H9 (cell line): ENCODE results near the gene IL11RA. TPM values are rescaled to one million over a fixed set of nuclear protein-coding genes. Genes with fewer than 3 reads are reported as not detected.

Source experiments
- DNase-seq: peaks from one replicate; pipeline ENCODE4 v3.0.0-alpha.2; 2017
- H2AFZ ChIP-seq: one replicate; pipeline ENCODE4 v1.6.1; 2013; ENCODE audit warnings: mild to moderate bottlenecking, low read length, control low read depth, moderate library complexity
- H2AK5ac ChIP-seq: 2 replicates; pipeline ENCODE4 v1.6.1; 2013; ENCODE audit warnings: low read length, control low read depth, mixed read lengths; ENCODE audit not compliant: insufficient read length
- H2BK120ac ChIP-seq: one replicate; pipeline ENCODE4 v1.6.1; 2013; ENCODE audit warnings: low read depth, mild to moderate bottlenecking, low read length, control low read depth, inconsistent platforms; ENCODE audit not compliant: poor library complexity, severe bottlenecking
- H2BK12ac ChIP-seq: 2 replicates; pipeline ENCODE4 v1.6.1; 2013; ENCODE audit warnings: low read length, control low read depth, mixed read lengths, low read depth; ENCODE audit not compliant: insufficient read length
- H2BK15ac ChIP-seq: 2 replicates; pipeline ENCODE4 v1.6.1; 2013; ENCODE audit warnings: low read depth, low read length, control low read depth
- H2BK20ac ChIP-seq: one replicate; pipeline ENCODE4 v1.6.1; 2013; ENCODE audit warnings: low read depth, mild to moderate bottlenecking, low read length, control low read depth, inconsistent platforms; ENCODE audit not compliant: poor library complexity, severe bottlenecking
- H2BK5ac ChIP-seq: 2 replicates; pipeline ENCODE4 v1.6.1; 2013; ENCODE audit warnings: low read length, control low read depth, mixed read lengths; ENCODE audit not compliant: insufficient read length
- H3K14ac ChIP-seq: 2 replicates; pipeline ENCODE4 v1.6.1; 2013; ENCODE audit warnings: low read length, control low read depth; ENCODE audit not compliant: insufficient read depth
- H3K18ac ChIP-seq: 2 replicates; pipeline ENCODE4 v1.6.1; 2013; ENCODE audit warnings: low read depth, mild to moderate bottlenecking, mixed read lengths, low read length, control low read depth; ENCODE audit not compliant: insufficient read length
- H3K23ac ChIP-seq: 2 replicates; pipeline ENCODE4 v1.6.1; 2013; ENCODE audit warnings: low read length, control low read depth, mixed read lengths, low read depth; ENCODE audit not compliant: insufficient read length
- H3K23me2 ChIP-seq: 2 replicates; pipeline ENCODE4 v1.6.1; 2013; ENCODE audit warnings: low read depth, mild to moderate bottlenecking, mixed read lengths, low read length, control low read depth; ENCODE audit not compliant: insufficient read length, poor library complexity, severe bottlenecking
- H3K27ac ChIP-seq: 2 replicates; pipeline ENCODE4 v1.5.1; 2013; ENCODE audit warnings: low read length, control low read depth, mixed read lengths, low read depth; ENCODE audit not compliant: insufficient read length
- H3K27me3 ChIP-seq: 2 replicates; pipeline ENCODE4 v1.6.1; 2013; ENCODE audit warnings: low read length, control low read depth, inconsistent platforms; ENCODE audit not compliant: insufficient read depth
- H3K4ac ChIP-seq: 2 replicates; pipeline ENCODE4 v1.6.1; 2013; ENCODE audit warnings: low read depth, mild to moderate bottlenecking, control low read depth, inconsistent platforms, low read length, moderate library complexity
- H3K4me1 ChIP-seq: 2 replicates; pipeline ENCODE4 v1.6.1; 2013; ENCODE audit warnings: low read length, control low read depth, inconsistent platforms; ENCODE audit not compliant: insufficient read depth
- H3K4me2 ChIP-seq: 2 replicates; pipeline ENCODE4 v1.6.1; 2013; ENCODE audit warnings: low read length, control low read depth, mixed read lengths; ENCODE audit not compliant: insufficient read length, insufficient read depth
- H3K56ac ChIP-seq: 2 replicates; pipeline ENCODE4 v1.6.1; 2013; ENCODE audit warnings: low read depth, mild to moderate bottlenecking, mixed read lengths, low read length, control low read depth; ENCODE audit not compliant: insufficient read length
- H3K79me1 ChIP-seq: 2 replicates; pipeline ENCODE4 v1.6.1; 2013; ENCODE audit warnings: low read depth, mild to moderate bottlenecking, moderate library complexity, low read length, control low read depth, inconsistent platforms; ENCODE audit not compliant: insufficient read depth, poor library complexity, severe bottlenecking
- H3K79me2 ChIP-seq: 2 replicates; pipeline ENCODE4 v1.6.1; 2013; ENCODE audit warnings: low read length, control low read depth, inconsistent platforms; ENCODE audit not compliant: insufficient read depth
- H3K9ac ChIP-seq: 2 replicates; pipeline ENCODE4 v1.6.1; 2013; ENCODE audit warnings: low read length, control low read depth, mixed read lengths; ENCODE audit not compliant: insufficient read length; ENCODE audit errors: extremely low read depth
- H3K9me3 ChIP-seq: one replicate; pipeline ENCODE4 v1.6.1; 2013; ENCODE audit warnings: low read depth, low read length, inconsistent platforms; ENCODE audit not compliant: control insufficient read depth
- H3T11ph ChIP-seq: one replicate; pipeline ENCODE4 v1.6.1; 2013; ENCODE audit warnings: mild to moderate bottlenecking, low read length, control low read depth, inconsistent platforms
- H4K20me1 ChIP-seq: one replicate; pipeline ENCODE4 v1.6.1; 2013; ENCODE audit not compliant: control insufficient read depth, insufficient read length, insufficient read depth
- H4K5ac ChIP-seq: 2 replicates; pipeline ENCODE4 v1.6.1; 2013; ENCODE audit warnings: low read depth, mild to moderate bottlenecking, mixed read lengths, low read length, control low read depth; ENCODE audit not compliant: insufficient read length
- H4K8ac ChIP-seq: replicated peaks from 2 replicates; pipeline ENCODE4 v1.6.1; 2013; ENCODE audit warnings: low read length, control low read depth, mixed read lengths, low read depth; ENCODE audit not compliant: insufficient read length
- H4K91ac ChIP-seq: 2 replicates; pipeline ENCODE4 v1.6.1; 2013; ENCODE audit warnings: low read depth, mild to moderate bottlenecking, moderate library complexity, mixed read lengths, low read length, control low read depth; ENCODE audit not compliant: insufficient read length
- H3K27ac Mint-ChIP-seq, 3 experiments: 2 replicates in 2 of 3; 3 replicates in 1 of 3; pipeline ENCODE4 v1.8.0; 2020 to 2021; ENCODE audit warnings: mixed read lengths in 3 of 3, mild to moderate bottlenecking in 1 of 3, moderate library complexity in 1 of 3
- H3K27me3 Mint-ChIP-seq: 2 replicates; pipeline ENCODE4 v1.8.0; 2021; ENCODE audit warnings: low read depth, mild to moderate bottlenecking, moderate library complexity, mixed read lengths
- H3K36me3 Mint-ChIP-seq, 3 experiments: 2 replicates in 2 of 3; 3 replicates in 1 of 3; pipeline ENCODE4 v1.8.0; 2020 to 2021; ENCODE audit warnings: low read depth in 3 of 3, mixed read lengths in 3 of 3; ENCODE audit not compliant: insufficient read depth in 1 of 3
- H3K4me1 Mint-ChIP-seq, 2 experiments: 2 replicates each; pipeline ENCODE4 v1.8.0; 2020; ENCODE audit warnings: mixed read lengths in 2 of 2
- H3K4me3 Mint-ChIP-seq, 2 experiments: 2 replicates in 1 of 2; 3 replicates in 1 of 2; pipeline ENCODE4 v1.8.0; 2020 to 2021; ENCODE audit warnings: mild to moderate bottlenecking in 2 of 2, mixed read lengths in 2 of 2, moderate library complexity in 1 of 2
- H3K9me3 Mint-ChIP-seq, 2 experiments: 2 replicates in 1 of 2; 3 replicates in 1 of 2; pipeline ENCODE4 v1.8.0; 2020; ENCODE audit warnings: mild to moderate bottlenecking in 2 of 2, mixed read lengths in 2 of 2, moderate library complexity in 1 of 2
- WGBS: extraction: QIAGEN DNeasy Blood & Tissue Kit; methylation state at CpG from one replicate; pipeline ENCODE4 v1.1.7; 2013; ENCODE audit warnings: missing lambda C conversion rate, low lambda C conversion rate, mixed read lengths; ENCODE audit not compliant: insufficient read length; ENCODE audit errors: extremely low coverage; 5-methylcytosine and 5-hydroxymethylcytosine counted together
- total RNA-seq: library from RNA; stranded (reverse); gene quantifications from 2 replicates; pipeline ENCODE4 v1.2.1, GENCODE V29; 2021
- TF ChIP-seq, protein P1 (sequence below): fragments of 200-600 bp; sonication (generic); conservative IDR thresholded peaks from 3 replicates; pipeline ENCODE4 v1.8.0; 2021; ENCODE audit warnings: antibody characterized with exemption, mild to moderate bottlenecking

The IL11RA gene
- total RNA-seq, 1 experiment from 2014 or later = 8.7 TPM

DNA sequence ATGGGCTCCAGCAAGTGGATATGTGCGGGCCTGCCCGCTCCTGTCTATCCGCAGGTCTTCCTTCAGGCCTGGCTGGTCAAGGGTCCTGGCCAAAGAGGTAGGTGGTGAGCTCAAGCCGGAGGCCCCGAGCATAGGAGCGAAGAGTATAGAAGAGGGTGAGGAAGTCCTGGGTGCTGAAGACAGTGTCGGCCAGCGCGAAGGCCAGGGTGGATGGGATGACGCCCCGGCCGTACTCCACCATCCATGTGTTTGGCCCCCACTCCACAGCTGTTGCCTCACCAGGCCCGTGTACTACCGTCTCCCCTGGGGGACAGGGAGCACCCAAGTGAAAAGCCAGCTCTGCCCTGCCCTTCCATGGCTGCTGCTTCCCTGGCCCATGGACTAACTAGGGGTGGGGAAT lies 16.4 kb upstream of the IL11RA start:
- H2BK20ac ChIP-seq = no peak overlapping the region
- peaks cover 20 to 31% of the 10 kb centered on the region in 2 experiments for H3K4me1 Mint-ChIP-seq
- peaks cover 34% of the 10 kb centered on the region for H3K27me3 Mint-ChIP-seq
- H2BK120ac ChIP-seq = no peak overlapping the region
- no peak overlapping the region for H3K23ac ChIP-seq
- no peak overlapping the region for H3K14ac ChIP-seq
- H3K9me3 Mint-ChIP-seq = no peaks in the 10 kb centered on the region; a peak in 1 of 5 replicates
- no peak overlapping the region for H3K56ac ChIP-seq
- no peak overlapping the region for H4K8ac ChIP-seq
- H2BK5ac ChIP-seq = no peak overlapping the region
- H3K4me1 ChIP-seq = peaks cover 4% of the 10 kb centered on the region; the same call in 1 of the 2 replicates
- no peak for DNase-seq
- no peak overlapping the region for H2BK12ac ChIP-seq
- peaks cover 2 to 15% (median 10%) of the 10 kb centered on the region in 3 experiments; a peak in 6 of 7 replicates for H3K36me3 Mint-ChIP-seq
- H3K27ac Mint-ChIP-seq = peak overlapping the region in 1 of 3 experiments; percentile 43; a peak in 1 of 7 replicates
- H4K91ac ChIP-seq = no peak overlapping the region
- H3K9me3 ChIP-seq = no peaks in the 10 kb centered on the region
- H3K27me3 ChIP-seq = peaks cover 5% of the 10 kb centered on the region
- no peaks in the 10 kb centered on the region for H3K79me1 ChIP-seq
- H3K4me3 Mint-ChIP-seq = peak overlapping the region; percentile 47 to 67; a peak in 4 of 5 replicates
- WGBS = no CpG with 5 or more reads among the region's 14 CpGs
- H3K79me2 ChIP-seq = no peaks in the 10 kb centered on the region; the same call in 1 of the 2 replicates
- H3K4me2 ChIP-seq = no peak overlapping the region
- no peak overlapping the region for H3K4ac ChIP-seq
- no peak overlapping the region for H2AFZ ChIP-seq
- no peak overlapping the region for H3K27ac ChIP-seq
- H3K9ac ChIP-seq = no peak overlapping the region
- no peak overlapping the region for H2BK15ac ChIP-seq
- no peak overlapping the region for H3K18ac ChIP-seq
- no peak overlapping the region for H4K5ac ChIP-seq
- H3K23me2 ChIP-seq = peaks cover 11% of the 10 kb centered on the region
- no peak overlapping the region for H2AK5ac ChIP-seq
- TF ChIP-seq, protein P1, sequence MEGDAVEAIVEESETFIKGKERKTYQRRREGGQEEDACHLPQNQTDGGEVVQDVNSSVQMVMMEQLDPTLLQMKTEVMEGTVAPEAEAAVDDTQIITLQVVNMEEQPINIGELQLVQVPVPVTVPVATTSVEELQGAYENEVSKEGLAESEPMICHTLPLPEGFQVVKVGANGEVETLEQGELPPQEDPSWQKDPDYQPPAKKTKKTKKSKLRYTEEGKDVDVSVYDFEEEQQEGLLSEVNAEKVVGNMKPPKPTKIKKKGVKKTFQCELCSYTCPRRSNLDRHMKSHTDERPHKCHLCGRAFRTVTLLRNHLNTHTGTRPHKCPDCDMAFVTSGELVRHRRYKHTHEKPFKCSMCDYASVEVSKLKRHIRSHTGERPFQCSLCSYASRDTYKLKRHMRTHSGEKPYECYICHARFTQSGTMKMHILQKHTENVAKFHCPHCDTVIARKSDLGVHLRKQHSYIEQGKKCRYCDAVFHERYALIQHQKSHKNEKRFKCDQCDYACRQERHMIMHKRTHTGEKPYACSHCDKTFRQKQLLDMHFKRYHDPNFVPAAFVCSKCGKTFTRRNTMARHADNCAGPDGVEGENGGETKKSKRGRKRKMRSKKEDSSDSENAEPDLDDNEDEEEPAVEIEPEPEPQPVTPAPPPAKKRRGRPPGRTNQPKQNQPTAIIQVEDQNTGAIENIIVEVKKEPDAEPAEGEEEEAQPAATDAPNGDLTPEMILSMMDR = no peak
- H3T11ph ChIP-seq = no peak overlapping the region
- no peaks in the 10 kb centered on the region for H4K20me1 ChIP-seq
